Fibroblast of the conjunctiva (primary cell): Measurements from ENCODE around the gene TNK1.

Experiments
- DNase-seq: peaks from one replicate; pipeline ENCODE4 v3.0.0-alpha.2; 2010; ENCODE audit warnings: low read depth

TNK1 gene

GRCh38 chr17:7410634-7411426, 29.9 kb downstream of the TNK1 start:
- DNase-seq = no peak

DNA sequence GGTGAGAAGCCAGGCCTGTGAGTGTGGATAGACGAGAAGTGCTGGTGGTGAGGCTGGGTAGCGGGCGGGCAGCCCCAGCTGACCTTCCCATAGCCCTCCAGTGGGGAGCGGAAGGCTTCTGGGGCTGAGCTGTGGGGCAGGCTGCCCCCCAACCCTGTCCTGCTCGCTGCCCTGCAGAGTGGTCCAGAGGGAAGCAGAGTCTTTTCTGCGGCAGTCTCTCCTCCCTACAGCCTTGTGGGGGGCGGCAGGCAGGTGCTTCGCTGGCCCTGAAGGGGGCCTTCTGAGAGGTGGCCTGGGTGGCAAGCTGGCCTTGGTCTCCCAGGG, 30.5 kb downstream of the TNK1 start:
- DNase-seq = no peak

DNA sequence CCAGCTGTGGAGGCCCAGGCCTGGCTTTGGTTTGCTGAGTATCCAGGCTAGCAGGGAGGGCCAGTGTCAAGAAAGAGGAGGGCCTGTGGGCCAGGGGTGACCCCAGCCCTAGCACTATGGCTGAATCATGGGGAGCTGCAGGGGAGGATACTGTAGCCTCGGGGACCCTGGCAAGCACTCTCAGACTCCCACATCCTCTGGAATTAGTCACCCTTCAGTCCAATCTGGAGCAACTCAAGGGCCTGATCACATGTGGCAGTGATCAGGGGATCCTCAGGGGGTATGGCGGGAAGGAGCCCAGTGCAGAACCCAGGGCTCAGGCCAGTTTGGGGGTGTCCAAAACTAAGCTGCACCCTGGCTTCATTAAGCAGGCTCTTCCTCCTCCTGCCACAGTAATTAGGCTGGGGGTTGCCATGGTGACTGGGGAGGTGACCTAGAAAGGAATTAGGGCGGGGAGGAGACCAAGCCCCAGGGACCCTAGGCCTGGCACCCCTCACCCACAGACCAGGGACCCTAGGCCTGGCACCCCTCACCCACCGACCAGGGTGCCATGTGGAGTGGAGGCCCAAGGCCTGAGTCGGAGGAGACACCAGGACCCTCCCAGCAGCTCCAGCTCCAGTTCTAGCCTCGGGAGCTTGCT, 32.6 kb downstream of the TNK1 start:
- no peak for DNase-seq

DNA sequence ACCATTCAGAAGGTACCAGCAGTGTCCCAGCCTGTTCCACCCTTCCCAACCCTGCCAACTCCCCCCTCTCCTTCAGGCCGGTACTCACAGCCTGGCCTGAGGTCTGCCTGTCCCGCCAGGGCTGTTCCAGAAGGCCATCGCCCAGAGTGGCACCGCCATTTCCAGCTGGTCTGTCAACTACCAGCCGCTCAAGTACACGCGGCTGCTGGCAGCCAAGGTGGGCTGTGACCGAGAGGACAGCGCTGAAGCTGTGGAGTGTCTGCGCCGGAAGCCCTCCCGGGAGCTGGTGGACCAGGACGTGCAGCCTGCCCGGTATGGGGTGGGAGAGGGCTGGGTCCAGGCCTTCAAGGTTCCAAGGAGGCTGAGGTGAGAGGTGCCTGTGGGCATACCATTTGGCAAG, 33.9 kb downstream of the TNK1 start:
- no peak for DNase-seq

GRCh38 chr17:7415784-7416183, 34.9 kb downstream of the TNK1 start:
- no peak for DNase-seq

- DNase-seq = no peak
Measured at GRCh38 chr17:7416323-7416722, 35.4 kb downstream of the TNK1 start.

GRCh38 chr17:7417056-7417655, 36.3 kb downstream of the TNK1 start:
- no peak for DNase-seq

DNA sequence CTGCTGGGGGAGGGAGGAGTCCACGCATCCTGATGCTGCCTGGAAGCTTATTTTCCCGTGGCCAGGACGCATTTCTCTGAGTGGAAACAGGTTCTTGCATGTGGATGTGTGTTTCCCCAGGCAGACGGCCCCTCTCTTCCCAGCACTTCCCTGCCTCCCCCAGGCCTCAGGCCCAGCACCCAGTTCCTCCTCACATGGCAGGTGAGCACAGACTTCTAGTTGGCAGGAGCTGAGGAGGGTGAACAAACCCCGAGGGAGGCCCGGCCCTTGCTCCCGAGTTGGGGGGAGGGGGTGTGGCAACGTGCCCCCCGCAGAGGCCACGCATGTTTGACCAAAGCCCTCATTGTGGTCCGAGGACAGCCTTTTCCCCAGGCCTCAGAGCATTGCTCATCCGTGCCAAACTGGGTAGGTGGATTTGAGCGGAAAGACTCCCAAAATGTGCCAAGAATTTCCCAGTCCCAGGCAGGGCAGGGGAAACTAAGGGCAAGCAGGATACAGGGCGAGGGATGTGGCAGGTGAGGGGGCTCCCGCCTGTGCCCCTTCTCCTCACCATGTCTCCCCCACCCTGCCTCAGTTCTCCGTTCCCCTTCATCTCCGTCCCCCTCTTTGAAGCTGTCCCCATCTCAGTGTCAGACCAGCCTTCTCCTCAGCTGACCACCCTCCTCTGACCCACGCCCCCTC, 37.7 kb downstream of the TNK1 start:
- no peak for DNase-seq

- no peak for DNase-seq
Measured at GRCh38 chr17:7419819-7420610, 39.1 kb downstream of the TNK1 start, which contains the start of gene SPEM1. Gene SPEM1 (plus strand): TSS chr17:7420324. CDS start chr17:7420385, 61 bp downstream.

DNA sequence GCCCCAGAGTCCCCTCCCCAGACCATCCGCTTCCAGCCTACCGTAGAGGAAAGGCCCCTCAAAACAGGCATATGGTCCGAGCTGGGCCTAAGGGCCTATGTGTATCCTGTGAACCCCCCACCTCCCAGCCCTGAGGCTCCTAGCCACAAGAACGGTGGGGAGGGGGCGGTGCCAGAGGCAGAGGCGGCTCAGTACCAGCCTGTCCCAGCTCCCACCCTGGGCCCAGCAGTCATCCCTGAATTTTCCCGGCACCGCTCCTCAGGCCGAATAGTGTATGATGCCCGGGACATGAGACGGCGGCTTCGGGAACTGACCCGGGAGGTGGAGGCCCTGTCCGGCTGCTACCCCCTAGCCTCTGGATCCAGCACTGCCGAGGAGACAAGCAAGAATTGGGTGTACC, 40.3 kb downstream of the TNK1 start:
- DNase-seq = no peak

DNA sequence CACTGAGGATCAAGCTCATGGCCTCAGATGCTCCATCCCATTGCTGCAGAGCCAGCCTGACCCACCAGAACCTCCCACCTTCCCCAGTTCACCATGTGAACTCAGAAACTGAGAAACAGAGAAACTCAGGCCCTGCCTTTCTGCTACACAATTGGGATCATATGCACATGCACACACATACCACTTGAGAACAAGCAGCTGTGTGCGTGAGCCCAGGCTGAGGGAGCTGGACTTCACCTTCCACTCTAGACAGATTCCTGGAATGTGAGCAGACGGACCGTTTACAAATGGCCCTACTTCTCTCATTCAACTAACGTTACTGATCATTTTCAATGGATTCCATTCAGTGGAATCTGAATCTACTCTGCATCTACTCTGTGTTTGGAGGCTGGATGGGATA, 42.8 kb downstream of the TNK1 start:
- no peak for DNase-seq

GRCh38 chr17:7425316-7425715, 44.4 kb downstream of the TNK1 start, which contains the start of gene SPEM2:
Gene SPEM2 (plus strand): TSS chr17:7425616. CDS start chr17:7425689, 73 bp downstream.
- DNase-seq = no peak

GRCh38 chr17:7425756-7426155, 44.9 kb downstream of the TNK1 start:
- DNase-seq = no peak

DNA sequence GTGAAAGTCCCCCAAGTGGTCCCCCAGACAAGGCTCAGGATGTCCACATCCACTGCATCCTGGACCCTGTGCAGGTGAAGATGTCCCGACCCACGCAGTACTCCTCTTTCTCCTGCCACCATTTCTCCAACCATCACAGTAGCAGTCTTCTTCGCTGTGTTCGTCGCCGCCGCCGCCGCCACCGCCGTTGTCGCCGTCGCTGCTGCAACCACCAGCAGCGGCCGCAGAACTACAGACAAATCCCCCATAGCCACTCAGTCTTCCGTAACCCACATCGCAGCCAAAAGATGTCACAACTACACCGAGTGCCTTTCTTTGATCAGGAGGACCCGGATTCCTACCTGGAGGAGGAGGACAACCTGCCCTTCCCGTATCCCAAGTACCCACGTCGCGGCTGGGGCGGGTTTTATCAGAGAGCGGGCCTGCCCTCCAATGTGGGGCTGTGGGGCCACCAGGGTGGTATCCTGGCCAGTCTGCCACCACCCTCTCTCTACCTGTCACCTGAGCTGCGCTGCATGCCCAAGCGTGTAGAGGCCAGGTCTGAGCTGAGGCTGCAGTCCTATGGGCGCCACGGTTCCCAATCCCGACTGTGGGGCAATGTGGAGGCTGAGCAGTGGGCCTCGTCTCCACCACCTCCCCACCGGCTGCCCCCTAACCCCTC, 45.4 kb downstream of the TNK1 start:
- DNase-seq = no peak

- no peak for DNase-seq
Measured at GRCh38 chr17:7426896-7427489, 46.1 kb downstream of the TNK1 start.

DNA sequence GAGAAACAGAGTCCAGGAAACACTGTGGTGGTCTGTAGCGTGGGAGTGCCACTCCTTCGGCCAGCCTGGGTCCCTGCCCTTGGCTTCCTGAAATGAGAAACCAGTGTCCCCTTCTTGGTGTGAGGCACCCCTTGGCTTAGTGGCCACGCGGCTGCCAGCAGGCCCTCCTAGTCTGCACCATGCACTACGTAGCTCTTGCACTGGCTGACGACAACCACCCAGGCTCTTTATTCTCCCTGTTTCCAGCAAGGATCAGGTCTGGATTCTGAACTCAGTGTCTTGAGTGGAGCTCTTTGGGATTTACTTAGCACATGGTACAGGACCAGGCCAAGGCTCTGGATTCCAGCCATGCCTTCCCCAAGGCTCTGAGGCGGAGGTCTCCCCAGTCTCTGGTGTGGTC, 46.7 kb downstream of the TNK1 start:
- no peak for DNase-seq

- no peak for DNase-seq
Measured at GRCh38 chr17:7428557-7428956, 47.7 kb downstream of the TNK1 start, which contains the start of gene SPEM3. Gene SPEM3 (plus strand): TSS chr17:7428857. CDS start chr17:7428903, 46 bp downstream.

- no peak for DNase-seq
Measured at GRCh38 chr17:7429722-7430121, 48.8 kb downstream of the TNK1 start.

- DNase-seq = no peak
Measured at GRCh38 chr17:7431231-7431630, 50.3 kb downstream of the TNK1 start.

- DNase-seq = no peak
Measured at GRCh38 chr17:7432296-7432695, 51.4 kb downstream of the TNK1 start.
